ENCODE data around the gene HHAT. TPM values are rescaled to one million over a fixed set of nuclear protein-coding genes. Genes with fewer than 3 reads are reported as not detected.

The HHAT gene
- total RNA-seq, 4 donors from 2014 or later: 2.2 to 11.6 (median 7.3) TPM

- no peak overlapping the region for H3K4me3 ChIP-seq
- no peaks in the 10 kb centered on the region for H3K9me3 ChIP-seq
- TF ChIP-seq EP300 (IDR thresholded peaks at IDR 0.05; ENCODE audit: low read depth) (no peak), POLR2AphosphoS5 (IDR thresholded peaks at IDR 0.05) (no peak), POLR2A (IDR thresholded peaks at IDR 0.05) (no peak)
- TF ChIP-seq, protein P1, sequence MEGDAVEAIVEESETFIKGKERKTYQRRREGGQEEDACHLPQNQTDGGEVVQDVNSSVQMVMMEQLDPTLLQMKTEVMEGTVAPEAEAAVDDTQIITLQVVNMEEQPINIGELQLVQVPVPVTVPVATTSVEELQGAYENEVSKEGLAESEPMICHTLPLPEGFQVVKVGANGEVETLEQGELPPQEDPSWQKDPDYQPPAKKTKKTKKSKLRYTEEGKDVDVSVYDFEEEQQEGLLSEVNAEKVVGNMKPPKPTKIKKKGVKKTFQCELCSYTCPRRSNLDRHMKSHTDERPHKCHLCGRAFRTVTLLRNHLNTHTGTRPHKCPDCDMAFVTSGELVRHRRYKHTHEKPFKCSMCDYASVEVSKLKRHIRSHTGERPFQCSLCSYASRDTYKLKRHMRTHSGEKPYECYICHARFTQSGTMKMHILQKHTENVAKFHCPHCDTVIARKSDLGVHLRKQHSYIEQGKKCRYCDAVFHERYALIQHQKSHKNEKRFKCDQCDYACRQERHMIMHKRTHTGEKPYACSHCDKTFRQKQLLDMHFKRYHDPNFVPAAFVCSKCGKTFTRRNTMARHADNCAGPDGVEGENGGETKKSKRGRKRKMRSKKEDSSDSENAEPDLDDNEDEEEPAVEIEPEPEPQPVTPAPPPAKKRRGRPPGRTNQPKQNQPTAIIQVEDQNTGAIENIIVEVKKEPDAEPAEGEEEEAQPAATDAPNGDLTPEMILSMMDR (IDR thresholded peaks at IDR 0.05): no peak
- H3K27me3 ChIP-seq: no peaks in the 10 kb centered on the region
- intact Hi-C loops (cut with DNase I; ENCODE audit: low total_unique reads) (no loop called here), in situ Hi-C loops (cut with MboI; ENCODE audit: low pct_ligation_motif_present in 1 of 4, low pct_unique_long_range_greater_than_20kb in 1 of 4, low sequenced_read_pairs in 3 of 4) (no loop called here)
- DNase-seq: no peak
- peaks cover 0 to 5% (median 0%) of the 10 kb centered on the region in 4 donors for H3K4me1 ChIP-seq
- H3K36me3 ChIP-seq: no peaks in the 10 kb centered on the region
- H3K27ac ChIP-seq: no peak overlapping the region
Observed at GRCh38 chr1:210385228-210385627, 56.5 kb downstream of the HHAT start.

DNA sequence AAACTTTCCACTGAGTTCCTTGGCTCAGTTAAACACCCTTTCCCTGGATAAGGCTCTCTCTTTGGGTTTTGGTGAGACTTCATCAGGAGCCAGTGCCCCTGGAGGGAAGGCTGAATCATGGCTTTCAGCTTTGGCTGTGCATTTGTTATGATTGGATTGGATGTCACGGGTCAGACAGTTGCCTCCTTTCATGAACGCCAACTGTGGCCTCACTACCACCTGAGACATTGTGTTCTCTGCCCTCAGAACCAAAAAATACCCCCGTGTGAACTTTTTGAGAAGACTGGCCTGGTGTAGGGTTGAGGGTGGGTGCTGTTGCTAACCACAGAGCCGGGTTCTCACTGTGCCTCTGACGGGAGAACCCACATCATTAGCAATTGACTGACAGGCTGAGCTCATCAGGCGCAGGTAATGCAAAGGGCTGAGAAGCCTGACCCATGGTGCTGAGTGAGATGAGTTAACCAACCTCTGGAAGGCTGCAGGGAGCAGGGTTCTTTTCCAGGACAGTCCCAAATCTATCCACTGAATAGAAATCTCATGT is 65.6 kb downstream of the HHAT start:
- H3K36me3 ChIP-seq: no peaks in the 10 kb centered on the region
- 68% methylated on average over 6 of the region's 6 CpGs; no CpG with 5 or more reads in 1 of the 2 donors for WGBS, 2 donors (ENCODE audit: low coverage in 1 of 2)
- in situ Hi-C loops (cut with MboI; ENCODE audit: low pct_ligation_motif_present in 1 of 4, low pct_unique_long_range_greater_than_20kb in 1 of 4, low sequenced_read_pairs in 3 of 4) (loop anchor here in 1 of 4 donors (10.0 kb wide), 1 partner anchor 250 kb away; no protein-coding TSS in a partner anchor), intact Hi-C loops (cut with DNase I; ENCODE audit: low total_unique reads) (no loop called here)
- H3K27ac ChIP-seq: no peak overlapping the region
- H3K4me3 ChIP-seq: no peak overlapping the region
- no peak for DNase-seq
- H3K27me3 ChIP-seq: no peaks in the 10 kb centered on the region
- H3K9me3 ChIP-seq: no peaks in the 10 kb centered on the region
- no peak for TF ChIP-seq EP300 (IDR thresholded peaks at IDR 0.05; ENCODE audit: low read depth)
- TF ChIP-seq, protein P1 (IDR thresholded peaks at IDR 0.05): no peak
- TF ChIP-seq POLR2AphosphoS5 (IDR thresholded peaks at IDR 0.05): no peak
- no peak for TF ChIP-seq POLR2A (IDR thresholded peaks at IDR 0.05)
- H3K4me1 ChIP-seq: no peaks in the 10 kb centered on the region

DNA sequence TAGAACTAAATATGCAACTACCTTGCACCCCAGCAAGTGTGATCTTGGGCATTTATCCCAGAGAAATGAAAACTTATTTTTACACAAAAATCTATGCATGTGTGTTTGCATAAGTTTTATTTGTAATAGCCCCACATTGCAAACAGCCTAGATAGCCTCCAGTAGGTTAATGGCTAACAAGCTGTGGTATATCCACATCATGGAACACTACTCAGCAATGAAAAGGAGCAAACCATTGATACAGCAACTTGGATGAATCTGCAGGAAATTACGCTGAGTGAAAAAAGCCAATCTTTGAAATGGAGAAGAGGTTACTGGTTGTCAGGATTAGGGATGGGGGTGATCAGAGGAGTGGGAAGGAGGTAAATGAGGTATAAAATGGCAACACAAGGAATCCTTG is 67.8 kb downstream of the HHAT start:
- Histone ChIP-seq H3K27ac (no peak overlapping the region), H3K4me1 (no peaks in the 10 kb centered on the region), H3K27me3 (no peaks in the 10 kb centered on the region), H3K36me3 (no peaks in the 10 kb centered on the region), H3K4me3 (no peak overlapping the region), H3K9me3 (no peaks in the 10 kb centered on the region)
- WGBS, 2 donors (ENCODE audit: low coverage in 1 of 2): 97 to 100% methylated on average over 1 of the region's 1 CpG
- in situ Hi-C loops (cut with MboI; ENCODE audit: low pct_ligation_motif_present in 1 of 4, low pct_unique_long_range_greater_than_20kb in 1 of 4, low sequenced_read_pairs in 3 of 4): loop anchor here in 1 of 4 donors (10.0 kb wide), 1 partner anchor 252 kb away; no protein-coding TSS in a partner anchor
- intact Hi-C loops (cut with DNase I; ENCODE audit: low total_unique reads): no loop called here
- no peak for DNase-seq
- TF ChIP-seq POLR2A (IDR thresholded peaks at IDR 0.05) (no peak), POLR2AphosphoS5 (IDR thresholded peaks at IDR 0.05) (no peak), EP300 (IDR thresholded peaks at IDR 0.05; ENCODE audit: low read depth) (no peak)
- TF ChIP-seq, protein P1 (IDR thresholded peaks at IDR 0.05): no peak

- H3K4me3 ChIP-seq: no peak overlapping the region
- intact Hi-C loops (cut with DNase I; ENCODE audit: low total_unique reads): no loop called here
- H3K9me3 ChIP-seq: no peaks in the 10 kb centered on the region
- H3K27me3 ChIP-seq: no peaks in the 10 kb centered on the region
- H3K4me1 ChIP-seq: no peaks in the 10 kb centered on the region
- TF ChIP-seq, protein P1 (IDR thresholded peaks at IDR 0.05): no peak
- TF ChIP-seq POLR2AphosphoS5 (IDR thresholded peaks at IDR 0.05): no peak
- 73 to 80% methylated on average over 1 of the region's 1 CpG for WGBS, 2 donors (ENCODE audit: low coverage in 1 of 2)
- H3K27ac ChIP-seq: no peak overlapping the region
- in situ Hi-C loops (cut with MboI; ENCODE audit: low pct_ligation_motif_present in 1 of 4, low pct_unique_long_range_greater_than_20kb in 1 of 4, low sequenced_read_pairs in 3 of 4): loop anchor here in 1 of 4 donors (10.0 kb wide), 1 partner anchor 252 kb away; no protein-coding TSS in a partner anchor
- no peaks in the 10 kb centered on the region for H3K36me3 ChIP-seq
- DNase-seq: no peak
Observed at GRCh38 chr1:210397252-210397651, 68.5 kb downstream of the HHAT start.

Data from transverse colon (tissue), 4 donors.